KMS-11 (cell line): Measurements from ENCODE around the gene RABGAP1.

Experiments used
- H2AFZ ChIP-seq: fragments of 200-600 bp; sonication (generic); 2 replicates; pipeline ENCODE4 v1.6.1; 2016; ENCODE audit warnings: antibody characterized with exemption, mixed run types, low read depth
- H3K27ac ChIP-seq: fragments of 200-600 bp; sonication (generic); 2 replicates; pipeline ENCODE4 v1.6.1; 2016; ENCODE audit warnings: mild to moderate bottlenecking, mixed run types
- H3K27me3 ChIP-seq: fragments of 200-600 bp; sonication (generic); 2 replicates; pipeline ENCODE4 v1.6.1; 2017; ENCODE audit warnings: mild to moderate bottlenecking, low read depth, mixed run types, moderate library complexity; ENCODE audit not compliant: insufficient read depth
- H3K36me3 ChIP-seq: fragments of 200-600 bp; sonication (generic); 2 replicates; pipeline ENCODE4 v1.6.1; 2017; ENCODE audit warnings: mild to moderate bottlenecking, mixed run types; ENCODE audit not compliant: insufficient read depth
- H3K4me1 ChIP-seq: fragments of 200-600 bp; sonication (generic); 2 replicates; pipeline ENCODE4 v1.6.1; 2016; ENCODE audit warnings: mild to moderate bottlenecking, low read depth, mixed run types; ENCODE audit not compliant: poor library complexity, severe bottlenecking
- H3K4me2 ChIP-seq: fragments of 200-600 bp; sonication (generic); 2 replicates; pipeline ENCODE4 v1.7.0; 2016; ENCODE audit warnings: mild to moderate bottlenecking, mixed run types
- H3K4me3 ChIP-seq: fragments of 200-600 bp; sonication (generic); IDR thresholded peaks from 2 replicates; pipeline ENCODE4 v1.6.1; 2017; ENCODE audit warnings: low read depth, low read length, mixed read lengths; ENCODE audit not compliant: insufficient read depth
- H3K79me2 ChIP-seq: fragments of 200-600 bp; sonication (generic); 2 replicates; pipeline ENCODE4 v1.6.1; 2016; ENCODE audit warnings: low read depth, mixed run types; ENCODE audit not compliant: insufficient read depth
- H3K9ac ChIP-seq: fragments of 200-600 bp; sonication (generic); 2 replicates; pipeline ENCODE4 v1.6.1; 2016; ENCODE audit warnings: mild to moderate bottlenecking, mixed run types
- H4K20me1 ChIP-seq: fragments of 200-600 bp; sonication (generic); 2 replicates; pipeline ENCODE4 v1.6.1; 2016; ENCODE audit warnings: mild to moderate bottlenecking, mixed run types; ENCODE audit not compliant: insufficient read depth
- TF ChIP-seq, protein P1 (sequence below): fragments of 200-600 bp; sonication (generic); conservative IDR thresholded peaks from 2 replicates; pipeline ENCODE4 v1.6.1; 2017; ENCODE audit warnings: low read depth, mild to moderate bottlenecking, antibody characterized with exemption, low read length, moderate library complexity, mixed read lengths

RABGAP1 gene

DNA sequence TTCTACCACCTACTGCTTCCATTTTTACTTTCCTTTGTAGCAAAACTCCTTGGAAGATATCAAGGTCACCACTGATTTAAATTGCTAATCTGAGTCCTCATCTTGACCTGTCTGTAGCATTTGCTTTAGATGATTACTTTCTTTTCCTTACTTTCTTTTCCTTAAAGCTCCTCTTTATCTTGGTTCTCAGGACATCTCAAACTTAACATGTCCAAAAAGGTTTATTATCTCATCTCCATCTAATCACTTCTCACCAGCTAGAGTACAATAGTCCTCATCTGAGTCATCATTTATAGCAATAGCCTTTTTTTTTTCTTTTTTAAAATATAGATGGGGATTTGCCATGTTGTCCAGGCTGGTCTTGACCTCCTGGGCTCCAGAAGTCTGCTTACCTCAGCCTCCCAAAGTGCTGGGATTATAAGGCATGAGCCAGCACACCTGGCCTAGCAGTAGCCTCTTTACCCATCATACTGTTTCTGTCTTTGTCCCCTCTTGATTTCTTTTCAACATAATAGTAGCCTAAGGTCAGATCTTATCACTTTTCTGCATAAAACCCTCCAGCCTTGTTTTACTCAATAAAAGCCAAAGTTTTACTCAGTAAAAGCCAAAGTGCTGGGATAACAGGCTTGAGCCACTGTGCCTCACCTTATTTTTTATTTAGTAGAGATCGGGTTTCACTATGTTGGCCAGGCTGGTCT is 59.7 kb downstream of the RABGAP1 start:
- TF ChIP-seq, protein P1, sequence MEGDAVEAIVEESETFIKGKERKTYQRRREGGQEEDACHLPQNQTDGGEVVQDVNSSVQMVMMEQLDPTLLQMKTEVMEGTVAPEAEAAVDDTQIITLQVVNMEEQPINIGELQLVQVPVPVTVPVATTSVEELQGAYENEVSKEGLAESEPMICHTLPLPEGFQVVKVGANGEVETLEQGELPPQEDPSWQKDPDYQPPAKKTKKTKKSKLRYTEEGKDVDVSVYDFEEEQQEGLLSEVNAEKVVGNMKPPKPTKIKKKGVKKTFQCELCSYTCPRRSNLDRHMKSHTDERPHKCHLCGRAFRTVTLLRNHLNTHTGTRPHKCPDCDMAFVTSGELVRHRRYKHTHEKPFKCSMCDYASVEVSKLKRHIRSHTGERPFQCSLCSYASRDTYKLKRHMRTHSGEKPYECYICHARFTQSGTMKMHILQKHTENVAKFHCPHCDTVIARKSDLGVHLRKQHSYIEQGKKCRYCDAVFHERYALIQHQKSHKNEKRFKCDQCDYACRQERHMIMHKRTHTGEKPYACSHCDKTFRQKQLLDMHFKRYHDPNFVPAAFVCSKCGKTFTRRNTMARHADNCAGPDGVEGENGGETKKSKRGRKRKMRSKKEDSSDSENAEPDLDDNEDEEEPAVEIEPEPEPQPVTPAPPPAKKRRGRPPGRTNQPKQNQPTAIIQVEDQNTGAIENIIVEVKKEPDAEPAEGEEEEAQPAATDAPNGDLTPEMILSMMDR: no peak
- no peak overlapping the region for H2AFZ ChIP-seq
- H3K27ac ChIP-seq: no peak overlapping the region
- H4K20me1 ChIP-seq: no peaks in the 10 kb centered on the region
- H3K79me2 ChIP-seq: no peaks in the 10 kb centered on the region
- no peak overlapping the region for H3K9ac ChIP-seq
- H3K4me3 ChIP-seq: no peak overlapping the region
- no peaks in the 10 kb centered on the region for H3K27me3 ChIP-seq
- 0 out of 2 replicates have a peak, but pooled peaks cover 2% of the 10 kb centered on the region for H3K36me3 ChIP-seq
- H3K4me2 ChIP-seq: no peak overlapping the region
- H3K4me1 ChIP-seq: no peaks in the 10 kb centered on the region

DNA sequence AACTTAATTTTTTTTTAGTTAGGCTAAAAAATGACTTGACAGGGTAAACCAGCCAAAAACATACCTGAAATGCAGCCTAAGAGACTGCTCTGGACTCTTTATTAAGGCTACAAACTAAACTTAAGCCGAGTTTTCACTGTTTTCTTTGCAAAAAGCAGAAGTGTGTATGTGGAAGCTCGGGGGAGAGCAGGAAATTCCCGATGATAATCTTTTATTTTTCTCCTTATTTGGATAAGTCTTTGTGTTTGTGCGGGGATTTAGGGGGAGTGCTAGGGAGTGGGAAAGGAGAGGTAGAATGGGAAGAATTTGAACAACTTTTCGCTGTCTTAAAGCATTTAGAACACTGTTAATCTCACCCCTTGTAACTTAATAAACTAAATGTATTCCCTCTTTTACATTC is 61.9 kb downstream of the RABGAP1 start:
- Histone ChIP-seq H3K4me3 (no peak overlapping the region), H4K20me1 (no peaks in the 10 kb centered on the region), H3K27me3 (no peaks in the 10 kb centered on the region), H3K4me2 (no peak overlapping the region), H3K36me3 (0 out of 2 replicates have a peak, but pooled peaks cover 2% of the 10 kb centered on the region), H3K27ac (no peak overlapping the region), H3K9ac (no peak overlapping the region), H2AFZ (no peak overlapping the region), H3K4me1 (no peaks in the 10 kb centered on the region), H3K79me2 (no peaks in the 10 kb centered on the region)
- TF ChIP-seq, protein P1: no peak

DNA sequence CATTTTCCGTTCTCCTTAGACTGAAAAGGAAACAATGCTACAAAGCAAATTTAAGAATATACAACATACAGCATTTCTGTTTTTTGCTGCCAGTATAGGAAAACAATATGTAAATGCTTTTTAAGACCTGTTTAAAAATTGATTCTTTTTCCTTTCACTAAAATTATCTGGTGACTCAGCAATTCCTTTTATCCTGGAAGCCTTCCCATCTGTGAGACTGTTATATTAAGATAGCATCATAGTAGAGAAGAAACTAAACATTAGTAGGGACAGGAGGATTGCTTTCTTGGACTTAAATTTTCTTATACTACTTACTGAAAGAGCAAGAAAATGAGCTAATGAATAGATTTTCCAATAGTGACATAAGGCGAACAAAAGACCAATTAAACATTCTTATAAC is 62.6 kb downstream of the RABGAP1 start:
- no peak overlapping the region for H2AFZ ChIP-seq
- H3K36me3 ChIP-seq: 0 out of 2 replicates have a peak, but pooled peaks cover under 1% of the 10 kb centered on the region
- H3K4me1 ChIP-seq: no peaks in the 10 kb centered on the region
- no peak overlapping the region for H3K27ac ChIP-seq
- no peaks in the 10 kb centered on the region for H3K79me2 ChIP-seq
- TF ChIP-seq, protein P1: no peak
- H3K9ac ChIP-seq: no peak overlapping the region
- H3K27me3 ChIP-seq: no peaks in the 10 kb centered on the region
- no peaks in the 10 kb centered on the region for H4K20me1 ChIP-seq
- H3K4me2 ChIP-seq: no peak overlapping the region
- no peak overlapping the region for H3K4me3 ChIP-seq

DNA sequence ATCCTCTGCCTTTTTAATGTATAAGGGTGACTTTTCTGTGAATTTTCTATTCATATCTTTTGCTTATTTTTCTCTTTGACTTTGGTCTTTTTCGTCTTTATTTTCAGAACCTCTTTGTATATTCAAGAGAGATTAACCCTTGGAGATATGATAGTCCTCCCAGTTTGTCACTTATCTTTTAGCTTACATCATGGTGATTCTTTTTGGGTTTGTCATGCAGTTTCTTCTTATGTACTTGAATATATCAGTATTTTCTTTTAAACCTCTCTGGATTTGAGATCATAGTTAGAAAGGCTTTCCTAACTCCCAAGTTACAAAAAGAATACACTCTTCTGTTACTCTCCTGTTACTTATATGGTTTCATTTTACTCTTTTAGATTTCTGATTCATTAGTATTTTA is 65.1 kb downstream of the RABGAP1 start:
- Histone ChIP-seq H2AFZ (no peak overlapping the region), H3K36me3 (no peaks in the 10 kb centered on the region), H3K79me2 (no peaks in the 10 kb centered on the region)

More for the DNA sequence above, 65.1 kb downstream of the RABGAP1 start:
- Histone ChIP-seq H3K4me2 (no peak overlapping the region), H3K27me3 (no peaks in the 10 kb centered on the region), H4K20me1 (no peaks in the 10 kb centered on the region), H3K9ac (no peak overlapping the region), H3K4me1 (no peaks in the 10 kb centered on the region), H3K27ac (no peak overlapping the region), H3K4me3 (no peak overlapping the region)
- TF ChIP-seq, protein P1: no peak
